Measurements from ENCODE around the gene CBLN3.

The CBLN3 gene

DNA sequence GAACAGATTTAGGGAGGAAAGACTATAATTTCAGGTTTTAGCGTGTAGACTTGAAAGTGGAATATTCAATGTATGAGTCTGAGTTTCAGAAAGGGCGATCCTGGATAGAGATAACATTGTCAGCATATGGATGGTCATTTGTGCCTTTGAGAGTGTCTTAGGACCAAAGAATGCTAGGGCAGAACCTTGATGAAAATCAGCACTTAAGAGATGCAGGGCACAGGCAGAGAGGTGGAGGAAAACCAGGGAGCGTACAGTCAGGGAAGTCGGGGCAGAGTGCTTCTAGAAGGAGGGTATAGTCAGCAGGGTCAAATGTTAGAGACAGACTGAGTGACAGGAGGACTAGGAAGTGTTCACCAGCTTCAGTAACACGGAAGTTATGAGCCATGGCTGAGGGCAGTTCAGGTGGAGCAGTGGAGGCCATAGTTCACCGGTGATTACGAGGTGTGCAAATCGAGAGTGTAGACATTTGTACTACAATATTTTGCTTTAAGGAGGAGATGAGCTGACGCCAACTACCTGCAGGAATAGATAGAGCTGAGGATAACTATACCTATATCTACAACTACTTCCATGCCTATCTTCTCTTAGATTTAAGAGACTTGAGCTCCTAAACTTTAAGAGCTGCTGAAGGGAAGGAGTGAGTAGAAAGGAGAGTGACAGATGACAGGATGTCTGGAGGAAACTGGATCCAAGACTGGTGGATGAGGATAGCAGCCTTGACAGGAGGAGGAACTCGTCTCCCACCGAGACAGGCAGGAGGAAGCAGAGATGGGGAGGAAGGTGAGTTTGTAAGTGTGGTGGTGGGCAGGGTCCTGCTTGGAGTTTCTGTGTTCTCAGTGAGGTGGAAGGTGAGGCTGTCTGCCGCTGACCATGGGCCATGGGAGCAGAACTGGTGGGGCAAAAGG, 6.5 kb downstream of the CBLN3 start:
- DNase-seq, result no peak

- DNase-seq, result no peak
These were observed 7.2 kb downstream of the CBLN3 start for GRCh38 chr14:24422261-24422660.

GRCh38 chr14:24418492-24418873, 11.0 kb downstream of the CBLN3 start:
- no peak for DNase-seq

GRCh38 chr14:24417832-24418491, 11.5 kb downstream of the CBLN3 start:
- DNase-seq, result no peak

- no peak for DNase-seq
These were observed 12.4 kb downstream of the CBLN3 start for GRCh38 chr14:24416932-24417619.

GRCh38 chr14:24416254-24416931, 13.1 kb downstream of the CBLN3 start:
- no peak for DNase-seq

GRCh38 chr14:24415421-24416253, 13.8 kb downstream of the CBLN3 start:
- no peak for DNase-seq

GRCh38 chr14:24414732-24415420, 14.6 kb downstream of the CBLN3 start:
- DNase-seq, result no peak

DNA sequence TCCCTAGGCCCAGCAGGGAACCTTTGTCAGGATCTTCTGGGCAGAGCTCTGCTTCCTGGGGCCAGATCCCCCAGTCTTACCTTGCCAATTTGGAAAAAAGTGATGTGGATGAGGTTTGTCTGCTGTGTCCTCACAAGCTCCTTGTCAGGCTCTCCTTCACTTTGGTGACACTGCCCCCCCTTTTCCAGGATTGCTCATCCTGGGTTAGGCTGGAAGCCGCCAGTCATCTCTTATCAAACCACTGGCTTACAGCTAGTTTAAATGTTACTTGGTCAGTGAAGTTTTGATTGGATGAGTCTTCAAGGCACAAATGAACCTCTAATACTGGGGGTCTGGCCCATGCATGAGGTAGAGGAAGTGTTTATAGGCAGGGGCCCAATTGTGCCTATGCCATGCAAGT, 15.4 kb downstream of the CBLN3 start:
- DNase-seq, result no peak

- no peak for DNase-seq
These were observed 17.8 kb downstream of the CBLN3 start for GRCh38 chr14:24411443-24412389.

- DNase-seq, result no peak
These were observed 19.5 kb downstream of the CBLN3 start for GRCh38 chr14:24409956-24410355.

DNA sequence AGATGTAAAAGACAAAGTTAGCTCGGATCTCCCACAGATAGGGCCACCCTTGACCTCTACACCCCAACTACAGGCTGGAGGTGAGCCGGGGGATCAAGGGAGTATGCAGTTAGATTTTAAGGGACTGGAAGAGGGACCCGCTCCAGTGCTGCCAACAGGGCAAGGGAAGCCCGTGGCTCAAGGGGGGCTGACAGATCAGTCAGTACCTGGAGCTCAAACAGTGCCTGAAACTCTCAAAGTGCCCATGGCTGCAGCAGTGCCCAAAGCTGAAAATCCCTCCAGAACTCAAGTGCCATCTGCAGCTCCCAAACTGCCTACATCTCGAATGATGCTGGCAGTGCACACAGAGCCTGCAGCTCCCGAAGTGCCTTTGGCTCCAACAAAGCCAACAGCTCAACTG, 20.3 kb downstream of the CBLN3 start:
- no peak for DNase-seq

DNA sequence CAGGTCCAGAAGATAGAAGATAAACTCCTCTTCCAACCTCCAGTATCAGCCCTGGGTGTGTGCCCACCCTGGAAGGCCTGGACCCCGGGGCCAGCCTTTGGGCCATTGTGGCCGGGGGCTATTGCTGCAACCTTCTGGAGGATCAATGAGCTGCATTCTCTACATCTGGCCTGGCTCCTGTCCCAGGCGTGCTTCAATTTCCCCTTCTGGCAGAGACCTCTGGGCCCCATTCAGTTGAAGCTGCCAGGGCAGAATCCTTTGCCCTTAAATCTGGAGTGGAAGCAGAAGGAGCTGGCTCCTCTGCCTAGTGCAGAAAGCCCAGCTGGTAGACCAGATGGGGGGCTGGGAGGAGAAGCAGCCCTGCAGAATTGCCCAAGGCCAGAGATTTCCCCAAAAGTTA, 20.7 kb downstream of the CBLN3 start:
- DNase-seq, result no peak

DNA sequence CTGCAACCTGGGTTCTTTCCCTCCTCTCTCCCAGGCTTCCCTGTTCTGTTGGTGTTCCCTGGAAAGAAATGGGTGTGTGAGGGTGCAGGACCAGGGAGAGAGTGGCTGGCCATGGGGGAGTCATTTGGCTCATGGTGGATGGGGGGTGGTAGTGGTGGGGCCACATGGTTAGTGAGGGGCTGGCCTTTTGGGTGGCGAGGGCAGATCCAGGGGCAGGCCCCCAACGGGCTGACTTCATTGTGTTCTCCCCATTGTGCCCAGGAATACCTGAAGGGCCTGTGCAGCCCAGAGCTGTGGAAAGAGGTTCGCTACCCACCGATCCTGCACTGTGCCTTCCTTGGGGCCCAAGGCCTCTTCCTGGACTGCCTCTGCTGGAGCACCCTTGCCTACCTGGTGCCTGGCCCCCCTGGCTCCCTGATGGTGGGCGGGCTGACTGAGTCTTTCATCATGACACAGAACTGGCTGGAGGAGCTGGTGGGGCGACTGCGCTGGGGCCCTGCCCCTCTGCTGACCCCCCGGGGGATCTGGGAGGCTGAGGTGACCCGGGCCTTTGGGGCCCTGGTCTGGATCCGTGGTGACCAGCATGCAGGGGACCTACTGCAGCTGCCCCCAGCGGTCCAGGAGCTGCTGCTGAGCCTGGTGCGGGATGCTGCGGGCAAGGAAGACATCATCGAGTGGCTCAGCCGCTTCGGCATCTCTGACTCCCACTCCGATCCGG, 21.7 kb downstream of the CBLN3 start:
- DNase-seq, result no peak

- no peak for DNase-seq
These were observed 23.1 kb downstream of the CBLN3 start for GRCh38 chr14:24406416-24406815.

DNA sequence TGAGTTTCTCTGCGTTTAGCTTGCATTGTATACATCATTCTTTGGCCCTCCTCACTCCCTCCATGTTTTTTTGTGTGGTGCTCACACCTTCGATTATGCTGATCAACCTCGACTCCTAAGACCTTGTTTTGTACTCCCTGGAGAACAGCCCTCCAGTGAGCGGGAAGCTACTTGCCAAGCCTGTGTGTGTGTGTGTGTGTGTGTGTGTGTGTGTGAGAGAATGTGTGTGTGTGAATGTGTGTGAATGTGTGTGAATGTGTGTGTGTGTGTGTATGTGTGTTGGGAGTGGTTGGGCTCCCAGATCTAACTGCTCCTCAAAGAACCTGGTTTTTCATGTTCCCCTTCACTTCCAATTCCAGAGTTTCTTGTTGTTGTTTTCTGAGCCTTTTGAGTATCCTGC, 24.7 kb downstream of the CBLN3 start:
- no peak for DNase-seq

GRCh38 chr14:24403294-24403998, 26.0 kb downstream of the CBLN3 start:
- DNase-seq, result no peak

- no peak for DNase-seq
These were observed 27.4 kb downstream of the CBLN3 start for GRCh38 chr14:24401810-24402702.

Measured in hippocampal formation (tissue), 2 donors.